Measurements from ENCODE around the gene MYL9. TPM values are rescaled to one million over a fixed set of nuclear protein-coding genes. Genes with fewer than 3 reads are reported as not detected.
"Not testable (repeated sequence)": the region's sequence is repeated elsewhere in the genome, so short reads cannot be mapped to it uniquely, and the experiment has no call there.

The MYL9 gene
- polyA plus RNA-seq, 1 donor from 2014 or later = not detected

DNA sequence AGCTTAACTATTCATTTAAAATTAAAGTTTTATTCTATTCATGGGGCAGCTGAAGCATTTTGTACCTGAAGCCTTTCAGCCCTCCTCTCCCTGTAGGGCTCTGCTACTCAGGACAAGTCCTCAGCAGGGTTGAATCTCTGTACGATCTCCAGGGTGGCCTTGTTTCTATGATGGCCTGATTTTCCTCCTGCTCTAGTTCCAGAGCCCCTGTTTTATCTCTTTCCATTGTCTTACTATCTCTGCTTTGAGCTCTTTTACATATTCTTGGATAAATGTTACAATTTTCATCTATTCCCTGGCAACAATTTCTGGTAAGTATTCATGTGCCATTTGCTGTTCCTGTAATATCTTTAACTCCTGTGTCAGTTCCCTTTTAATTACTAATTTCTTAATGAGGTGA lies 19.8 kb upstream of the MYL9 start:
- peaks cover 3% of the 10 kb centered on the region for H3K36me3 ChIP-seq (ENCODE audit: insufficient read depth, low read length)

DNA sequence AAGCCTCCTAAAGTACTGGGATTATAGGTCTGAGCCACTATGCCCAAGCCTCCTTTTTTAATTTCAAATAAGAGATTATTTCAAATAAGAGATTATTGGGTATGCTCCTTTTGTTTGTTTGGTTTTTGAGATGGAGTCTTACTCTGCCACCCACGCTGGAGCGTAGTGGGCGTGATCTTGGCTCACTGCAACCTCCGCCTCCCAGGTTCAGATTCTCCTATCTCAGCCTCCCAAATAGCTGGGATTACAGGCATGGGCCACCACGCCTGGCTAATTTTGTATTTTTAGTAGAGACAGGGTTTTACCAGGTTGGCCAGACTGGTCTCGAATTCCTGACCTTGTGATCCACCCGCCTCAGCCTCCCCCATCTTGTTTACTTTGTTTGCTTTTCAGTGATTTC lies 18.9 kb upstream of the MYL9 start:
- not testable (repeated sequence) for H3F3A ChIP-seq (ENCODE audit: insufficient read depth, low read length, poor library complexity, severe bottlenecking); H3K9me3 ChIP-seq (ENCODE audit: low read length); H3K27ac ChIP-seq (ENCODE audit: low read length); H3K36me3 ChIP-seq (ENCODE audit: insufficient read depth, low read length); H2AFZ ChIP-seq (ENCODE audit: low read depth, low read length); H3K27me3 ChIP-seq (ENCODE audit: insufficient read depth, low read depth, low read length); H3K9ac ChIP-seq (ENCODE audit: low read length); H3K4me3 ChIP-seq (ENCODE audit: low read length); H3K9me2 ChIP-seq (ENCODE audit: insufficient read depth, low read length); H4K20me1 ChIP-seq (ENCODE audit: insufficient read depth); H3K4me2 ChIP-seq (ENCODE audit: low read length)
- H3K79me2 ChIP-seq (replicated peaks; ENCODE audit: insufficient read depth, low read length) = peaks cover 13% of the 10 kb centered on the region

More for the DNA sequence above, 19.8 kb upstream of the MYL9 start:
- Histone ChIP-seq H3K79me2 (replicated peaks; ENCODE audit: insufficient read depth, low read length) (peaks cover 13% of the 10 kb centered on the region), H3K4me3 (ENCODE audit: low read length) (no peak overlapping the region), H3K27ac (ENCODE audit: low read length) (no peak overlapping the region), H3F3A (ENCODE audit: insufficient read depth, low read length, poor library complexity, severe bottlenecking) (no peaks in the 10 kb centered on the region), H3K27me3 (ENCODE audit: insufficient read depth, low read depth, low read length) (no peaks in the 10 kb centered on the region), H3K9me2 (ENCODE audit: insufficient read depth, low read length) (no peaks in the 10 kb centered on the region), H4K20me1 (ENCODE audit: insufficient read depth) (no peaks in the 10 kb centered on the region), H3K9me3 (ENCODE audit: low read length) (no peaks in the 10 kb centered on the region), H3K4me2 (ENCODE audit: low read length) (no peak overlapping the region), H3K9ac (ENCODE audit: low read length) (no peak overlapping the region), H2AFZ (ENCODE audit: low read depth, low read length) (no peak overlapping the region)
- no peak for TF ChIP-seq MXI1 (conservative IDR thresholded peaks at IDR 0.05; ENCODE audit: poor library complexity, severe bottlenecking)
- no peak for TF ChIP-seq TAF1 (IDR thresholded peaks at IDR 0.05; ENCODE audit: low read depth)
- no peak for TF ChIP-seq EZH2 (IDR thresholded peaks at IDR 0.05; ENCODE audit: borderline replicate concordance, insufficient read depth, low read length, poor library complexity, severe bottlenecking)
- TF ChIP-seq EP300 (conservative IDR thresholded peaks at IDR 0.05; ENCODE audit: poor library complexity, severe bottlenecking) = no peak
- TF ChIP-seq, protein P1, sequence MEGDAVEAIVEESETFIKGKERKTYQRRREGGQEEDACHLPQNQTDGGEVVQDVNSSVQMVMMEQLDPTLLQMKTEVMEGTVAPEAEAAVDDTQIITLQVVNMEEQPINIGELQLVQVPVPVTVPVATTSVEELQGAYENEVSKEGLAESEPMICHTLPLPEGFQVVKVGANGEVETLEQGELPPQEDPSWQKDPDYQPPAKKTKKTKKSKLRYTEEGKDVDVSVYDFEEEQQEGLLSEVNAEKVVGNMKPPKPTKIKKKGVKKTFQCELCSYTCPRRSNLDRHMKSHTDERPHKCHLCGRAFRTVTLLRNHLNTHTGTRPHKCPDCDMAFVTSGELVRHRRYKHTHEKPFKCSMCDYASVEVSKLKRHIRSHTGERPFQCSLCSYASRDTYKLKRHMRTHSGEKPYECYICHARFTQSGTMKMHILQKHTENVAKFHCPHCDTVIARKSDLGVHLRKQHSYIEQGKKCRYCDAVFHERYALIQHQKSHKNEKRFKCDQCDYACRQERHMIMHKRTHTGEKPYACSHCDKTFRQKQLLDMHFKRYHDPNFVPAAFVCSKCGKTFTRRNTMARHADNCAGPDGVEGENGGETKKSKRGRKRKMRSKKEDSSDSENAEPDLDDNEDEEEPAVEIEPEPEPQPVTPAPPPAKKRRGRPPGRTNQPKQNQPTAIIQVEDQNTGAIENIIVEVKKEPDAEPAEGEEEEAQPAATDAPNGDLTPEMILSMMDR (IDR thresholded peaks at IDR 0.05; ENCODE audit: poor library complexity, severe bottlenecking) = no peak
- no peak for TF ChIP-seq POLR2AphosphoS5 (IDR thresholded peaks at IDR 0.05)
- no peak for TF ChIP-seq RAD21 (conservative IDR thresholded peaks at IDR 0.05)
- TF ChIP-seq, protein P2, sequence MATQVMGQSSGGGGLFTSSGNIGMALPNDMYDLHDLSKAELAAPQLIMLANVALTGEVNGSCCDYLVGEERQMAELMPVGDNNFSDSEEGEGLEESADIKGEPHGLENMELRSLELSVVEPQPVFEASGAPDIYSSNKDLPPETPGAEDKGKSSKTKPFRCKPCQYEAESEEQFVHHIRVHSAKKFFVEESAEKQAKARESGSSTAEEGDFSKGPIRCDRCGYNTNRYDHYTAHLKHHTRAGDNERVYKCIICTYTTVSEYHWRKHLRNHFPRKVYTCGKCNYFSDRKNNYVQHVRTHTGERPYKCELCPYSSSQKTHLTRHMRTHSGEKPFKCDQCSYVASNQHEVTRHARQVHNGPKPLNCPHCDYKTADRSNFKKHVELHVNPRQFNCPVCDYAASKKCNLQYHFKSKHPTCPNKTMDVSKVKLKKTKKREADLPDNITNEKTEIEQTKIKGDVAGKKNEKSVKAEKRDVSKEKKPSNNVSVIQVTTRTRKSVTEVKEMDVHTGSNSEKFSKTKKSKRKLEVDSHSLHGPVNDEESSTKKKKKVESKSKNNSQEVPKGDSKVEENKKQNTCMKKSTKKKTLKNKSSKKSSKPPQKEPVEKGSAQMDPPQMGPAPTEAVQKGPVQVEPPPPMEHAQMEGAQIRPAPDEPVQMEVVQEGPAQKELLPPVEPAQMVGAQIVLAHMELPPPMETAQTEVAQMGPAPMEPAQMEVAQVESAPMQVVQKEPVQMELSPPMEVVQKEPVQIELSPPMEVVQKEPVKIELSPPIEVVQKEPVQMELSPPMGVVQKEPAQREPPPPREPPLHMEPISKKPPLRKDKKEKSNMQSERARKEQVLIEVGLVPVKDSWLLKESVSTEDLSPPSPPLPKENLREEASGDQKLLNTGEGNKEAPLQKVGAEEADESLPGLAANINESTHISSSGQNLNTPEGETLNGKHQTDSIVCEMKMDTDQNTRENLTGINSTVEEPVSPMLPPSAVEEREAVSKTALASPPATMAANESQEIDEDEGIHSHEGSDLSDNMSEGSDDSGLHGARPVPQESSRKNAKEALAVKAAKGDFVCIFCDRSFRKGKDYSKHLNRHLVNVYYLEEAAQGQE (IDR thresholded peaks at IDR 0.05; ENCODE audit: borderline replicate concordance) = no peak
- TF ChIP-seq SMC3 (conservative IDR thresholded peaks at IDR 0.05; ENCODE audit: poor library complexity) = no peak

DNA sequence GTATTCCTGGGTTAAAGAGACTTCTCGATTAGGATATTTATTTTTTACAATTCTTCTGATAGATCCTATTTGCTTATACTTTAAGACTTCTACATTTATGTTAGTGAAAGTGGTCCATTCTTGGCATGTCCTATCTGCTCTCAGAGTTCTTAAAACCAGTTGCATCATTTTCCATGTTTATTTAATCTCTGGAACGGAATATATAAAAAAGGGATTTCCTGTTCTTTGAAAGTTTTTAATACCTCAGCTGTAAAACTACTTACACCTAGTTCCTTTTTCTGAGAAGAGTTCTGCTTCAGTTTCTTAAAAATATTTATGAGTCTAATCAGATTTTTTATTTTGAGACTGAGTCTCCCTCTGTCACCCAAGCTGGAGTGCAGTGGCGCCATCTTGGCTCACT lies 18.0 kb upstream of the MYL9 start:
- Histone ChIP-seq H2AFZ (ENCODE audit: low read depth, low read length) (no peak overlapping the region), H3F3A (ENCODE audit: insufficient read depth, low read length, poor library complexity, severe bottlenecking) (no peaks in the 10 kb centered on the region), H3K4me2 (ENCODE audit: low read length) (no peak overlapping the region), H3K36me3 (ENCODE audit: insufficient read depth, low read length) (peaks cover 3% of the 10 kb centered on the region), H3K9ac (ENCODE audit: low read length) (no peak overlapping the region), H3K27me3 (ENCODE audit: insufficient read depth, low read depth, low read length) (no peaks in the 10 kb centered on the region), H3K79me2 (replicated peaks; ENCODE audit: insufficient read depth, low read length) (peaks cover 13% of the 10 kb centered on the region), H3K9me3 (ENCODE audit: low read length) (no peaks in the 10 kb centered on the region), H3K9me2 (ENCODE audit: insufficient read depth, low read length) (no peaks in the 10 kb centered on the region), H3K4me3 (ENCODE audit: low read length) (no peak overlapping the region), H4K20me1 (ENCODE audit: insufficient read depth) (no peaks in the 10 kb centered on the region), H3K27ac (ENCODE audit: low read length) (no peak overlapping the region)
- TF ChIP-seq TAF1 (IDR thresholded peaks at IDR 0.05; ENCODE audit: low read depth) (no peak), POLR2AphosphoS5 (IDR thresholded peaks at IDR 0.05) (no peak), MXI1 (conservative IDR thresholded peaks at IDR 0.05; ENCODE audit: poor library complexity, severe bottlenecking) (no peak), EP300 (conservative IDR thresholded peaks at IDR 0.05; ENCODE audit: poor library complexity, severe bottlenecking) (no peak), RAD21 (conservative IDR thresholded peaks at IDR 0.05) (no peak), SMC3 (conservative IDR thresholded peaks at IDR 0.05; ENCODE audit: poor library complexity) (no peak), EZH2 (IDR thresholded peaks at IDR 0.05; ENCODE audit: borderline replicate concordance, insufficient read depth, low read length, poor library complexity, severe bottlenecking) (no peak)
- TF ChIP-seq, protein P1 (IDR thresholded peaks at IDR 0.05; ENCODE audit: poor library complexity, severe bottlenecking) = no peak
- TF ChIP-seq, protein P2 (IDR thresholded peaks at IDR 0.05; ENCODE audit: borderline replicate concordance) = no peak
